ENCODE measurements around the gene GNL2.
"Not testable (repeated sequence)": the region's sequence is repeated elsewhere in the genome, so short reads cannot be mapped to it uniquely, and the experiment has no call there.

- TF ChIP-seq CTCF (conservative IDR thresholded peaks at IDR 0.05; ENCODE audit: low read length); EZH2phosphoT487 (IDR thresholded peaks at IDR 0.05; ENCODE audit: borderline replicate concordance): not testable (repeated sequence)
Measured at GRCh38 chr1:37529888-37530287, 65.8 kb downstream of the GNL2 start.

Data from Loucy (cell line).